MM.1S (cell line): ENCODE data around the gene WDR54.

Source experiments
- DNase-seq: peaks from one replicate; pipeline ENCODE4 v3.0.0-alpha.2; 2015
- H2AFZ ChIP-seq: fragments of 300-600 bp; sonication (generic); 2 replicates; pipeline ENCODE4 v1.6.0; 2016; ENCODE audit warnings: antibody characterized with exemption, low read length
- H3F3A ChIP-seq: fragments of 300-600 bp; sonication (generic); 2 replicates; pipeline ENCODE4 v1.6.1; 2016; ENCODE audit warnings: mild to moderate bottlenecking, antibody characterized with exemption, low read length, moderate library complexity, mixed read lengths; ENCODE audit not compliant: insufficient read depth
- H3K27ac ChIP-seq: fragments of 300-600 bp; sonication (generic); 2 replicates; pipeline ENCODE4 v1.5.1; 2016; ENCODE audit warnings: mild to moderate bottlenecking, low read length
- H3K27me3 ChIP-seq: fragments of 300-600 bp; sonication (generic); replicated peaks from 2 replicates; pipeline ENCODE4 v1.6.0; 2016; ENCODE audit warnings: low read length; ENCODE audit not compliant: insufficient read depth
- H3K36me3 ChIP-seq: fragments of 300-600 bp; sonication (generic); replicated peaks from 2 replicates; pipeline ENCODE4 v1.6.1; 2016; ENCODE audit warnings: mild to moderate bottlenecking, low read length, mixed read lengths; ENCODE audit not compliant: insufficient read depth
- H3K4me1 ChIP-seq: fragments of 300-600 bp; sonication (generic); 2 replicates; pipeline ENCODE4 v1.6.1; 2016; ENCODE audit warnings: low read length, mixed read lengths
- H3K4me2 ChIP-seq: fragments of 300-600 bp; sonication (generic); 2 replicates; pipeline ENCODE4 v1.6.0; 2016; ENCODE audit warnings: low read depth, low read length
- H3K4me3 ChIP-seq: fragments of 300-600 bp; sonication (generic); 2 replicates; pipeline ENCODE4 v1.5.1; 2016; ENCODE audit warnings: low read length, mixed read lengths
- H3K79me2 ChIP-seq: fragments of 300-600 bp; sonication (generic); 2 replicates; pipeline ENCODE4 v1.6.1; 2016; ENCODE audit warnings: mixed run types, low read length, mixed read lengths
- H3K9ac ChIP-seq: fragments of 300-600 bp; sonication (generic); 2 replicates; pipeline ENCODE4 v1.6.1; 2016; ENCODE audit warnings: low read length, mixed read lengths
- H3K9me2 ChIP-seq: fragments of 300-600 bp; sonication (generic); replicated peaks from 2 replicates; pipeline ENCODE4 v1.6.1; 2016; ENCODE audit warnings: mild to moderate bottlenecking, low read length, mixed read lengths; ENCODE audit not compliant: insufficient read depth
- H3K9me3 ChIP-seq: fragments of 300-600 bp; sonication (generic); replicated peaks from 2 replicates; pipeline ENCODE4 v1.6.1; 2016; ENCODE audit warnings: mild to moderate bottlenecking, low read length, mixed read lengths; ENCODE audit not compliant: insufficient read depth
- H4K20me1 ChIP-seq: fragments of 300-600 bp; sonication (generic); 2 replicates; pipeline ENCODE4 v1.6.1; 2016; ENCODE audit warnings: mild to moderate bottlenecking, low read length, moderate library complexity, mixed read lengths; ENCODE audit not compliant: insufficient read depth
- CTCF ChIP-seq: fragments of 300-600 bp; sonication (generic); IDR thresholded peaks from 2 replicates; pipeline ENCODE4 v1.5.1; 2016; ENCODE audit warnings: antibody characterized with exemption, low read length, mixed read lengths
- EZH2 ChIP-seq: fragments of 300-600 bp; sonication (generic); optimal IDR thresholded peaks from 2 replicates; pipeline ENCODE3; 2017; ENCODE audit warnings: low read depth, mild to moderate bottlenecking, antibody characterized with exemption, low read length, mixed read lengths
- EZH2phosphoT487 ChIP-seq: fragments of 300-600 bp; sonication (generic); IDR thresholded peaks from 2 replicates; pipeline ENCODE4 v1.6.1; 2018; ENCODE audit warnings: antibody characterized with exemption, low read length

The WDR54 gene

GRCh38 chr2:74428675-74429074, 7.1 kb downstream of the WDR54 start:
- TF ChIP-seq CTCF = no peak
- no peak for TF ChIP-seq EZH2phosphoT487
- no peak for TF ChIP-seq EZH2
- Histone ChIP-seq H3K79me2 (no peaks in the 10 kb centered on the region), H3K9me2 (no peaks in the 10 kb centered on the region), H3K4me2 (no peak overlapping the region), H3K27ac (no peak overlapping the region), H4K20me1 (no peaks in the 10 kb centered on the region), H3K27me3 (no peaks in the 10 kb centered on the region), H3F3A (no peaks in the 10 kb centered on the region), H3K36me3 (no peaks in the 10 kb centered on the region), H3K9me3 (no peaks in the 10 kb centered on the region), H2AFZ (no peak overlapping the region), H3K9ac (no peak overlapping the region), H3K4me1 (no peaks in the 10 kb centered on the region), H3K4me3 (no peak overlapping the region)
- DNase-seq = no peak

DNA sequence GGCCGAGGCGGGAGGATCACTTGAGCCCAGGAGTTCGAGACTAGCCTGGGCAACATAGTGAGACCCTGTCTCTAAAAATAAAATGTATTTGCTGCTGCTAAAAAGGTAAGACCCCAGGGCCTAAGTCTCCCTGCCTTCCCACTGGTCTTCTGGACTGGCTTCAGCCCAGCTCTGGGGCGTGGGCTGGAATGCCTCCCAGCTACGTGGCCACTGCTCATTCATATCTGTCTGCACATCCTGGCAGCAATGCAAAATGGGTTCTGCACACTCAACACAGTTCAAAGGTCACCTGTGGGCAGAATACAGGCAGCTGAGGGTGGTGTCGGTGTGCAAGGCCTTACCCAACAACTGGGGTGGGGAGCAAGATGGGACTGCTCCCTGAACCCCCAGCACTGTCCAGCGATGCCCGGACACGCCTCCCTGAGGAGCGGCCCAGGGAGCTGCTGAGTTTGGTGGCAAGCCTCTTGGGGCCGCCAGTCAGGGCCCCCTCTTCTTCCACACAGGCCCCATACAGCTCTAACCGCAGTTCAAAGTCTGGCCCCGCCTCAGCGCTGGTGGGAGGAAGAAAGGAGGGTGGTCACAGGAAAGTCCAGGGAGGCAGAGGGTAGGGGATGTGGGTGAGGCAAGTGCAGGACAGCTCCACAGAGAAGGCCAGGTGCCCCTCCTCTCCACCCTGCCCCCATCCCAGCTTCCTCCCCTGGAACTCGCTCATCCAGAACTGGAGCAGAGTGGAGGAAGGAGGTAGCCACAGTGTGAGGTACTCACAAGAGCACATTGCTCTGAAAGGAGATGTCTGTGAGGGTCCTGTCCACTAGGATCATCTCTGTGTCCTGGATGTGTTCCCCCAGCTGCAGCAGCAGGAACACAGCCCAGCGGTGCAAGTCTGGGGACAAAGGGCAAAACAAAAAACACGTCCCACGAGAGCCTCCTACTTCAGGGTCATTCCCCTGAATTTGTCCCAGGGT, 8.2 kb downstream of the WDR54 start:
- no peak overlapping the region for H3K4me2 ChIP-seq
- no peaks in the 10 kb centered on the region for H3K79me2 ChIP-seq
- no peaks in the 10 kb centered on the region for H3F3A ChIP-seq
- no peaks in the 10 kb centered on the region for H3K9me3 ChIP-seq
- no peak for DNase-seq
- TF ChIP-seq EZH2phosphoT487 = no peak
- no peak for TF ChIP-seq CTCF
- TF ChIP-seq EZH2 = no peak
- no peak overlapping the region for H3K27ac ChIP-seq
- H3K4me1 ChIP-seq = no peaks in the 10 kb centered on the region
- no peak overlapping the region for H2AFZ ChIP-seq
- H3K4me3 ChIP-seq = no peak overlapping the region
- H3K27me3 ChIP-seq = no peaks in the 10 kb centered on the region
- H3K36me3 ChIP-seq = no peaks in the 10 kb centered on the region
- H3K9ac ChIP-seq = no peak overlapping the region
- H3K9me2 ChIP-seq = no peaks in the 10 kb centered on the region
- no peaks in the 10 kb centered on the region for H4K20me1 ChIP-seq

DNA sequence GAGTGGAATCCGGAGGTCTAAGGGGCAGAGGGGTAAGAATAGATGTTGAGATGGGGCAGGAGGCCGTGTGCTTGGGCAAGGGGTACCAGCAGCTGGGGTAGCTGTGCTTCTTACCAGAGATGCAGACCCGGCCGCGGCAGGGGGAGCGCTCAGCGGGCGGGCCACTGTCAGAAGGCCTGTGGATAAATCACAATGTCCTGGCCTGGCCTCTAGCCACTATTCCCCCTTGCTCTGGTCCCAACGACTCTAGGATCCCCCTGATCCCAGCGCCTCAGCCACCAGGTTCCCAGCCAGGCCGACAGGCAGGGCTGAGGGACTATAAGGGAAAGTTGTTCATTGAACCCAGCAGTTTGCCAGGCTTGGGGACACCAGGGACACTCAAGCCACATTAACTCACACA, 9.0 kb downstream of the WDR54 start:
- H3K27me3 ChIP-seq = no peaks in the 10 kb centered on the region
- H3K27ac ChIP-seq = no peak overlapping the region
- no peaks in the 10 kb centered on the region for H3F3A ChIP-seq
- TF ChIP-seq EZH2phosphoT487 (no peak), CTCF (no peak)
- H3K9me2 ChIP-seq = no peaks in the 10 kb centered on the region
- no peaks in the 10 kb centered on the region for H3K9me3 ChIP-seq
- no peak overlapping the region for H2AFZ ChIP-seq
- H3K79me2 ChIP-seq = no peaks in the 10 kb centered on the region
- no peaks in the 10 kb centered on the region for H4K20me1 ChIP-seq
- no peak for DNase-seq
- H3K4me3 ChIP-seq = no peak overlapping the region
- no peak overlapping the region for H3K9ac ChIP-seq
- no peaks in the 10 kb centered on the region for H3K36me3 ChIP-seq
- no peaks in the 10 kb centered on the region for H3K4me1 ChIP-seq
- no peak overlapping the region for H3K4me2 ChIP-seq
